ENCODE data around the gene GHSR. TPM values are rescaled to one million over a fixed set of nuclear protein-coding genes. Genes with fewer than 3 reads are reported as not detected.

The GHSR gene
- polyA plus RNA-seq, 1 donor = not detected

DNA sequence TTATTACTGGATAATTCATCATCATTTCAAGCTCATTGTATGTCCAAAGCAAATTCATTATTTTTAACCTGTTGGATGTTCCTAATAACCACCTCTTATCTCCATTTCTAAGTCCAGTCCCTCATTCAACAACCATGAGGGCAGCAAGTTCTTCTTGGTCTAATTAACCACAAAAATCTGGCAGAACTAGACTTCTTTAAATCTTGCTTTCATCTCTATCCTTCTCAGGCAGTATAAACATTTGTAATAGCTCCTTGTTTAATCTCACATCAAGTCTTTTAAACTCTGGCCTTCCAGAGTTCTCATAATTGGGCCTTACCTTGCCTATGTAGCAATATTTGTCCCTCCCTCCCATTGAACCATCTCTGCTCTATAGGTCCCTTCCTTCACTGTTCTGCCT lies 17.0 kb upstream of the GHSR start:
- no peaks in the 10 kb centered on the region for H3K4me1 ChIP-seq (ENCODE audit: control insufficient read depth, insufficient read depth, low read length)
- DNase-seq = no peak
- peaks cover 3% of the 10 kb centered on the region for H3K27me3 ChIP-seq (ENCODE audit: control insufficient read depth, insufficient read depth, low read length)
- H3K4me3 ChIP-seq (ENCODE audit: low read length) = no peak overlapping the region
- H3K36me3 ChIP-seq (ENCODE audit: control insufficient read depth, insufficient read depth, low read length) = no peaks in the 10 kb centered on the region
- H3K27ac ChIP-seq (ENCODE audit: low read length) = no peak overlapping the region
- no peaks in the 10 kb centered on the region for H3K9me3 ChIP-seq (ENCODE audit: control insufficient read depth, low read depth, low read length)

DNA sequence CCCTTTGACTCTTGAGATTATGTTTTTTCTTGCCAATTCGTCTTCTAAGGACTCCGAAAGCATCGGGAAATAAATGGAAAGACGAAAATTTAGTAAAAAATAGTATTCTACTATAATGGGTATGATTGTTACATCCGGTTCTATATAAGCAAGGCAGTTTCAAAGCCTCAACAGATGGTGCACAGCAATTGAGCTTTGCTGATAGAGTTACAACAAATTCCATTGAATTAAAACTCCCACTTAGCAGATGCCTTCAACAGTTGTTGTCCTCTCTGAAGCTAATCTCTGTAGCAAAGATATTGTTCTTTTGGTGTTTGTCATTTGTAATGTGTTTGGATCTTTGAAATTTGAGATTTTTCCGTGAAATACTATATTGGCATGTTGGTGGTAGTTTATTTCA lies 16.1 kb upstream of the GHSR start:
- H3K9me3 ChIP-seq (ENCODE audit: control insufficient read depth, low read depth, low read length) = no peaks in the 10 kb centered on the region
- H3K36me3 ChIP-seq (ENCODE audit: control insufficient read depth, insufficient read depth, low read length) = no peaks in the 10 kb centered on the region
- no peak overlapping the region for H3K4me3 ChIP-seq (ENCODE audit: low read length)
- no peaks in the 10 kb centered on the region for H3K4me1 ChIP-seq (ENCODE audit: control insufficient read depth, insufficient read depth, low read length)
- H3K27ac ChIP-seq (ENCODE audit: low read length) = no peak overlapping the region
- no peak for DNase-seq
- H3K27me3 ChIP-seq (ENCODE audit: control insufficient read depth, insufficient read depth, low read length) = peaks cover 3% of the 10 kb centered on the region
- 82% methylated on average over 4 of the region's 6 CpGs for WGBS (ENCODE audit: insufficient coverage, low lambda C conversion rate)

DNA sequence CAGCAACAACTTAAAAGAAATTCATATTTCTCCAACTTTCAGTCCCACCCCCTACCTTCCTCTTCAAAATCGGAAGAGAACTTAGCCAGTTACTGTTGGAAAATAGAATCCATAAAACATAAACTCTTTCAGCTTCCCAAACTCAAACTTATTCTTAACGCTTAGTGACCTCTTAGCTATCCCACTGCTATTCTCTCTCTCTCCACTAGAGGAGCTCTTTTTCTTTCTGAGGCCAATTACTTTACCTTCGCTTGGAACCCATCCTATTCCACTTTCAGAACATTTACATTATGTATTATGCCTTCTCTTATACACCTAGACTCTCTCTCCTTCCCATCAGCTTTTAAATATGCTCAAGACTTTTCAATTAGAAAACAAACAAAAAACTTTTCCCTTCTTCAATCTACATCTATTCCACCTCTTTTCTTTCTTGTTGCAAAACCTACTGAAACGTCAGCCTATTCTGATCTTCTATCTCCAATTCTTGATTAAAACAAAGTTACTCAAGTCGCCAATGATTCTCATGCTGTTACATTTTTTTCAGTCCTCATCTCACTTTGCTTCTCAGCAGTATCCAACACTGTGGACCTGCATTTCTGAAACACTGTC lies 13.4 kb upstream of the GHSR start:
- WGBS (ENCODE audit: insufficient coverage, low lambda C conversion rate) = 23% methylated on average over 5 of the region's 5 CpGs
- Histone ChIP-seq H3K27ac (ENCODE audit: low read length) (no peak overlapping the region), H3K9me3 (ENCODE audit: control insufficient read depth, low read depth, low read length) (no peaks in the 10 kb centered on the region), H3K36me3 (ENCODE audit: control insufficient read depth, insufficient read depth, low read length) (no peaks in the 10 kb centered on the region), H3K4me1 (ENCODE audit: control insufficient read depth, insufficient read depth, low read length) (no peaks in the 10 kb centered on the region), H3K4me3 (ENCODE audit: low read length) (no peak overlapping the region), H3K27me3 (ENCODE audit: control insufficient read depth, insufficient read depth, low read length) (peaks cover 7% of the 10 kb centered on the region)
- DNase-seq = peak in 1 of 2 donors; percentile 21

DNA sequence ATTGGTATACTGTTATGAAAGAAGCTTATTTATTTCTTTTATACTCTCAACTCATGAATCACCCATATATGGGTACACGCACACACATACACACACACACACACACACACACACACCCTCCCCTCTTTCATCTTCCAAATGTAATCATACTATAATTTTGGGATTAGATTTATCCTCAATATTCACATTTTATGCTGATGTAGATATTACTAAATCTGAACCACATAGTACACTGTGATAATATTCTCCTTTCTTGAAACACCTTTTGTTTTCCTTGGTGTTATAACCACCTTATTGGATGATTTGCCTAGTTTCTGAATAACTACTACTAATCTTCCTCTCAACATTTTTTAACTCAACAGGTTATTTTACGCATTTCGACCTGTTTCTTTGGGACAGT lies 8.1 kb upstream of the GHSR start:
- H3K4me1 ChIP-seq (ENCODE audit: control insufficient read depth, insufficient read depth, low read length) = no peaks in the 10 kb centered on the region
- peaks cover 14% of the 10 kb centered on the region for H3K27me3 ChIP-seq (ENCODE audit: control insufficient read depth, insufficient read depth, low read length)
- no peak overlapping the region for H3K27ac ChIP-seq (ENCODE audit: low read length)
- no peak for DNase-seq
- 100% methylated on average over 1 of the region's 3 CpGs for WGBS (ENCODE audit: insufficient coverage, low lambda C conversion rate)
- no peak overlapping the region for H3K4me3 ChIP-seq (ENCODE audit: low read length)
- H3K36me3 ChIP-seq (ENCODE audit: control insufficient read depth, insufficient read depth, low read length) = no peaks in the 10 kb centered on the region
- H3K9me3 ChIP-seq (ENCODE audit: control insufficient read depth, low read depth, low read length) = no peaks in the 10 kb centered on the region

DNA sequence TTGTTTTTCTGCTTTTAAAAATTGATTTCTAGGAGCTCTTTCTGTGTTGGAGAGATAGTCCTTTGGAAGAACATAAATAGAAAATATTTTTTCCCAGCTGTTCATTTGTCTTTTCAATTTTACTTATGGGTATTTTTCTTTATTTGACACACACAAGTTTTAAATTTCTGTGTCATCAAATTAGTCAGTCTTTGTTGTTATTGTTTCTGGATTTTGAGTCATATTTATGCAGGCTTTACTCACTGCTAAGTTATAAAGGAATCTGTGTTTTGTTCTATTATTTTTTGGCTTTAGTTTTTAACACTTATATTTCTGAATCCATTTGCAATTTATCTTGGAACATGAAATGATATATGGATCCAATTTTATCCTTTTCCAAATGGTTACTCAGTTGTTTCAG lies 5.9 kb upstream of the GHSR start:
- no peaks in the 10 kb centered on the region for H3K9me3 ChIP-seq (ENCODE audit: control insufficient read depth, low read depth, low read length)
- peaks cover 31% of the 10 kb centered on the region for H3K27me3 ChIP-seq (ENCODE audit: control insufficient read depth, insufficient read depth, low read length)
- no peak overlapping the region for H3K27ac ChIP-seq (ENCODE audit: low read length)
- H3K4me3 ChIP-seq (ENCODE audit: low read length) = no peak overlapping the region
- H3K36me3 ChIP-seq (ENCODE audit: control insufficient read depth, insufficient read depth, low read length) = no peaks in the 10 kb centered on the region
- no peak for DNase-seq
- H3K4me1 ChIP-seq (ENCODE audit: control insufficient read depth, insufficient read depth, low read length) = peaks cover 2% of the 10 kb centered on the region

DNA sequence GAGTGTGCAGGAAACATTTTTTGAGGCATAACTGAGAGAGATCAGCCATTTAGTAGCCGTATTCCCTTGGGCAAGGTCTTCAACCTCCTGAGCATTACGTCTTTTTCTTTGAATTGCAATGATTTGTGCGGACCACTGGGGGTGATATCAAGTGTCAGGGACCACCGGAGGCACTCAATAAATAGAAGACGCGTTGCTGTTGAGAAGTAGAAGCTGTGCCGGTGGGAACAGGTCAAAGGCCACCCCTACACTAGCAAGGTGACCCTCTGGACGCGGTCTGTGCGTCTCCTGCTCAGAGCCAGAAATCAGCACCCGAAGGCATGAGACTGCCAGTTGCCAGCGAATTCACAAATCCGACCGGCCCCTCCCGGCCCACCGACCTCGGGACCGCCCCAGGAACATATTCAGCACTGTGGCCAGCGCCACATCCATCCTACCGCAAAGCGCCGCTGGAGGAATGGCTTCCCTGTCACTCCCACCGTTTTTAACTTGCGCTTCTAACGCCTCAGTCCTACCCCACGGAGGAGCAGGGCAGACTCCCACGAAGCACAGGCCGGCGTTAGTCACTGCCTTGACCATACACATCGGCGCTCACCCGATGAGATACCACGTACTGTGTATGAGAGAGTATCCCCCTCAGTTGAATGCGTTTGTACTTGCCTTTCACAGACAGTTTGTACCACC lies 1.4 kb upstream of the GHSR start:
- peaks cover 7% of the 10 kb centered on the region for H3K9me3 ChIP-seq (ENCODE audit: control insufficient read depth, low read depth, low read length)
- H3K27me3 ChIP-seq (ENCODE audit: control insufficient read depth, insufficient read depth, low read length) = peaks cover 59% of the 10 kb centered on the region
- H3K4me1 ChIP-seq (ENCODE audit: control insufficient read depth, insufficient read depth, low read length) = peaks cover 5% of the 10 kb centered on the region
- H3K27ac ChIP-seq (ENCODE audit: low read length) = no peak overlapping the region
- DNase-seq = peak in 1 of 2 donors; percentile 33
- WGBS (ENCODE audit: insufficient coverage, low lambda C conversion rate) = no CpG with 5 or more reads among the region's 34 CpGs
- H3K4me3 ChIP-seq (ENCODE audit: low read length) = no peak overlapping the region
- H3K36me3 ChIP-seq (ENCODE audit: control insufficient read depth, insufficient read depth, low read length) = no peaks in the 10 kb centered on the region

DNA sequence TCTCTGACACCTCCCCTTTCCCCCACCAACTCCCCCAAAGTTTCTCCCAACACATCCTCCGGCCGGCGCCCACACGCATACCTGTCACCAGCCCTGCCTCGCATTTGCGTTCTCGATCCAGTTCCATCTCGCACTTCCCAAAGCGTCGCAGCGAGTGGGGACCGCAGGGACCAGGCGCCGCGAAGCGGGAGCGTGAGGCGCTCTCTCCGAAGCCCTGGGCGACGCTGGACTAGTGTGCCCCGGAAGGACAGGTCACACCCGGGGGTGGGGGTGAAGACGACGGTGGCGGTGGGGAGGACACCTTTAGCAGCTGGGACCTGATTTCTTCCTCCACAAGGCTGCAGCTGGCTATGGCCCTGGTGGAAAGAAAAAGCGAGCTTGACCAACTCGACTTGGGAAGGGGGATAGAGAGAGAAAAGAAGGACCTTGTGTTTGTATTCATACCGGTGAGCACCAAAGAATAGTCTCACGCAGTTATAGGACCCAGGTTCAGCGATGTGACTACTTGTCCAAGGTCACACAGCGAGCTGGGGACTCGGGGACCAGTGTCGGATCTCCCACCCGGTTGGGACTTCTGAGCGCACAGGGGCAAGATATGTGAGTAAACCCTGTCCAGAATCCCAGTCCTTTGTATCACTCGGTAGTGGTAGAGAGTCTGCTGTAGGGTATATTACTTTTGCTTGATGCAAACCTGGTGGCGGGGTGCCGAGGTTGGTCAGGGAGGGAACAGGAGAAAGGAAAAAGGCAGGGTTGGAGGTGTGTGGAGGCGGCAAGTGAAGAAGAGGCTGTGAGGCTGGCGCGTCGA lies 607 bp upstream of the GHSR start:
- H3K9me3 ChIP-seq (ENCODE audit: control insufficient read depth, low read depth, low read length) = peaks cover 7% of the 10 kb centered on the region
- H3K4me1 ChIP-seq (ENCODE audit: control insufficient read depth, insufficient read depth, low read length) = peaks cover 5% of the 10 kb centered on the region
- H3K4me3 ChIP-seq (ENCODE audit: low read length) = no peak overlapping the region
- 20% methylated on average over 1 of the region's 43 CpGs for WGBS (ENCODE audit: insufficient coverage, low lambda C conversion rate)
- H3K36me3 ChIP-seq (ENCODE audit: control insufficient read depth, insufficient read depth, low read length) = no peaks in the 10 kb centered on the region
- no peak overlapping the region for H3K27ac ChIP-seq (ENCODE audit: low read length)
- H3K27me3 ChIP-seq (ENCODE audit: control insufficient read depth, insufficient read depth, low read length) = peaks cover 61% of the 10 kb centered on the region
- DNase-seq = no peak

DNA sequence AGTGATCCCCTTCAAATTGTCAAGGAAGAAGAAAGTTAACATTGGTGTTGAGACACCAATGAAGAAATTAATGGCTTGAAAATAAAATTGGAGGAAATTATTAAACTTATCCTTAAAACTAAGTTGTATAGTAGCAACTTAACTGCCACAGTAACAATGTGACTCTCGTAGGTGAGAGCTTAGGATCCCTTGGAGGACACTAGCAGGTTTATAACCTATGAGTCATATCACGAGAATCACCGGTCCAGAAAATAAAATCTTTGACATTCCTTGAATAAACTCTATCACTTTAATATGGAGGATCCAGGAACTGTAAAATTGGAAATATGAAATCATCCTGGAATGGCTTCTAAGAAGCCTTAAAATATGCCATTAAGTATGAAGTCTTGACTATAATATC lies 2.1 kb downstream of the GHSR start:
- Histone ChIP-seq H3K9me3 (ENCODE audit: control insufficient read depth, low read depth, low read length) (peaks cover 7% of the 10 kb centered on the region), H3K4me3 (ENCODE audit: low read length) (no peak overlapping the region), H3K27me3 (ENCODE audit: control insufficient read depth, insufficient read depth, low read length) (peaks cover 58% of the 10 kb centered on the region), H3K36me3 (ENCODE audit: control insufficient read depth, insufficient read depth, low read length) (no peaks in the 10 kb centered on the region), H3K4me1 (ENCODE audit: control insufficient read depth, insufficient read depth, low read length) (peaks cover 5% of the 10 kb centered on the region), H3K27ac (ENCODE audit: low read length) (no peak overlapping the region)
- WGBS (ENCODE audit: insufficient coverage, low lambda C conversion rate) = no CpG with 5 or more reads among the region's 3 CpGs
- no peak for DNase-seq

DNA sequence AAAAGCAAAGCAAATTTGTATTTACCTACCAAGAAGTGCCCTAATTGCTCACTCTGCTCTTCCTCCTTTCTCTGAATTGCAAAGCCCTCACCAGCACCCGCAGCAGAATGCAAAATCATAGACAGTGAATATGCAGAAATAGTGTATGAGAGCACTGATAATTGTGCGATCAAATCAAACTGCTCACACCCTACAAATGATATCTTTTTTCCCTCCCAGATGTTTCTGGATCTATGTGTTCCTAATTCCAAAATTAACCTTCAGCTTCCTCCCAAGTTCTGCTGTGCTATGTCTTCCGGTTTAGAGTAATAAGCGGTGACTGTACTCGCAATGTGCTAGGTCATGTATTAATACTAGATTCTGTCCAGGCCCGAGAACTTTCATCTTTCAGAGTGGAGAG lies 3.4 kb downstream of the GHSR start:
- no peak overlapping the region for H3K27ac ChIP-seq (ENCODE audit: low read length)
- no peak for DNase-seq
- H3K4me1 ChIP-seq (ENCODE audit: control insufficient read depth, insufficient read depth, low read length) = peaks cover 4% of the 10 kb centered on the region
- WGBS (ENCODE audit: insufficient coverage, low lambda C conversion rate) = 83% methylated on average over 2 of the region's 6 CpGs
- peaks cover 50% of the 10 kb centered on the region for H3K27me3 ChIP-seq (ENCODE audit: control insufficient read depth, insufficient read depth, low read length)
- H3K9me3 ChIP-seq (ENCODE audit: control insufficient read depth, low read depth, low read length) = peaks cover 7% of the 10 kb centered on the region
- H3K4me3 ChIP-seq (ENCODE audit: low read length) = no peak overlapping the region
- no peaks in the 10 kb centered on the region for H3K36me3 ChIP-seq (ENCODE audit: control insufficient read depth, insufficient read depth, low read length)

DNA sequence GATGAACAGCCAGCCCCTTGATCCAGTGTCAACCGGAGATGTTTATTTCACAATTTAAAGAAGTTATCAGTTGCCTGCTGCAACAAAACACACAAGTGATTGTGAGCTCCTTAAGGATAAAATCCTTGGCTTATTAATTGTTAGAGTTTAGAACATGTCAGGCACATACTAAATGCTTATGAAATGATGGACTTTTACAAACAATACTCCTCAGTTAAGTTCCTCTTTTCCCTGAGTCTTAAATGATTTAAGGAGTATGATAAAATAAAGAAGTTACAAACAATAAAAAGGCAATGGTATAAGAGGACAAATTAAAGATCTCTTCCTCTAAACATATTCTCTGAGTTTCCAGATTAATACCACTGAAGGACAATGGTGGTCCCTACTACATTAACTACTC lies 5.7 kb downstream of the GHSR start:
- peaks cover 28% of the 10 kb centered on the region for H3K27me3 ChIP-seq (ENCODE audit: control insufficient read depth, insufficient read depth, low read length)
- no peaks in the 10 kb centered on the region for H3K36me3 ChIP-seq (ENCODE audit: control insufficient read depth, insufficient read depth, low read length)

More for the DNA sequence above, 5.7 kb downstream of the GHSR start:
- H3K4me1 ChIP-seq (ENCODE audit: control insufficient read depth, insufficient read depth, low read length) = no peaks in the 10 kb centered on the region
- no peak overlapping the region for H3K27ac ChIP-seq (ENCODE audit: low read length)
- no peak overlapping the region for H3K4me3 ChIP-seq (ENCODE audit: low read length)
- WGBS (ENCODE audit: insufficient coverage, low lambda C conversion rate) = no CpG with 5 or more reads among the region's 1 CpG
- no peaks in the 10 kb centered on the region for H3K9me3 ChIP-seq (ENCODE audit: control insufficient read depth, low read depth, low read length)
- DNase-seq = no peak
